Naive B cell (primary cell): ENCODE data around the gene ASB4. TPM values are rescaled to one million over a fixed set of nuclear protein-coding genes. Genes with fewer than 3 reads are reported as not detected.
"Not testable (repeated sequence)": the region's sequence is repeated elsewhere in the genome, so short reads cannot be mapped to it uniquely, and the experiment has no call there.

ENCODE experiments used
- ATAC-seq, 2 donors: fragments of 150-1000 bp; cut with Tn5 transposase; 2 replicates each; pipeline ENCODE4 v1.10.0; 2021; ENCODE audit warnings: low read depth in 2 of 2, mild to moderate bottlenecking in 2 of 2, moderate library complexity in 2 of 2
- DNase-seq: peaks from one replicate; pipeline ENCODE4 v3.0.0; 2022
- H3K27ac Mint-ChIP-seq, 6 donors: one replicate each; pipeline ENCODE4 v1.8.0; 2020 to 2022; ENCODE audit warnings: mild to moderate bottlenecking in 6 of 6, mixed read lengths in 6 of 6, moderate library complexity in 5 of 6, inconsistent platforms in 2 of 6
- H3K27me3 Mint-ChIP-seq, 3 donors: one replicate each; pipeline ENCODE4 v1.8.0; 2021 to 2022; ENCODE audit warnings: mixed read lengths in 3 of 3, mild to moderate bottlenecking in 1 of 3
- H3K36me3 Mint-ChIP-seq, 2 donors: one replicate each; pipeline ENCODE4 v1.8.0; 2020 to 2022; ENCODE audit warnings: mixed read lengths in 2 of 2, inconsistent platforms in 1 of 2, mild to moderate bottlenecking in 1 of 2
- H3K4me1 Mint-ChIP-seq, 3 donors: one replicate each; pipeline ENCODE4 v1.8.0; 2020 to 2022; ENCODE audit warnings: mixed read lengths in 3 of 3, inconsistent platforms in 1 of 3, mild to moderate bottlenecking in 1 of 3, moderate library complexity in 1 of 3
- H3K4me3 Mint-ChIP-seq, 8 donors: one replicate each; pipeline ENCODE4 v1.8.0; 2020 to 2022; ENCODE audit warnings: mild to moderate bottlenecking in 8 of 8, mixed read lengths in 8 of 8, moderate library complexity in 8 of 8, inconsistent platforms in 2 of 8
- H3K9me3 Mint-ChIP-seq, 7 donors: one replicate each; pipeline ENCODE4 v1.8.0; 2020 to 2022; ENCODE audit warnings: mixed read lengths in 7 of 7, mild to moderate bottlenecking in 5 of 7, inconsistent platforms in 2 of 7, moderate library complexity in 1 of 7
- polyA plus RNA-seq, 6 donors: library from polyadenylated mRNA; unstranded; fragments of 300-500 nt; fragmentation: Illumina TruSeq; gene quantifications; one replicate each; pipeline ENCODE4 v1.2.3, GENCODE V29; 2021; ENCODE audit warnings: low read depth in 6 of 6

Gene ASB4
- polyA plus RNA-seq, 6 donors from 2014 or later: not detected

- Mint-ChIP-seq H3K36me3 (no peaks in the 10 kb centered on the region), H3K9me3 (no peaks in the 10 kb centered on the region), H3K27me3 (peaks cover 0 to 15% (median 13%) of the 10 kb centered on the region in 3 donors), H3K27ac (peak overlapping the region in 1 of 6 donors; percentile 6), H3K4me1 (peaks cover 2 to 5% (median 2%) of the 10 kb centered on the region in 3 donors), H3K4me3 (no peak overlapping the region)
- no peak for DNase-seq
- no peak for ATAC-seq
Observed at GRCh38 chr7:95540366-95540765, 54.6 kb downstream of the ASB4 start.

DNA sequence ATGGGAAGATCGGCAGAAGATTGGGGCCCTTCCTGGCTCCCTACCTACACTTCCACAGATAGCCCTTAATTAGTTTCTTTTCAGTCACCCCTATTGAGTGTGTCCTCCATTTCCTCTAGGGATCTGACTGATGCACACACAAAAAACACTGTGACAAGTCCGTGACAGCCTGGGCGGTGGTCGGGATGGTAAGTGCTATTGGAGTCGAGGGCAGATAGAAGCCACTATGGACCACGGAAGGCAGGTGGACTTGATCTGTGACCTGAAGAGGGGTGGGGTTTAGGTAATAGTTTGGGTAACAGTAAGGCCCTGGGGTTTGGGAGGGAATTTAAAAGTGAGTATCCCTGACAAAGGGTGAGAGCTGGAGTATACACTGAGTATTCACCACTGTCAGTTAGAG, 57.6 kb downstream of the ASB4 start:
- ATAC-seq (no peak), DNase-seq (no peak)
- Mint-ChIP-seq H3K9me3 (no peaks in the 10 kb centered on the region), H3K4me3 (no peak overlapping the region), H3K27me3 (peaks cover 0 to 13% (median 8%) of the 10 kb centered on the region in 3 donors), H3K4me1 (peaks cover 5 to 10% (median 6%) of the 10 kb centered on the region in 3 donors), H3K27ac (no peak overlapping the region), H3K36me3 (no peaks in the 10 kb centered on the region)

- peaks cover 0 to 13% (median 8%) of the 10 kb centered on the region in 3 donors for H3K27me3 Mint-ChIP-seq
- H3K4me1 Mint-ChIP-seq: peaks cover 5 to 10% (median 6%) of the 10 kb centered on the region in 3 donors
Observed at GRCh38 chr7:95544171-95544570, 58.4 kb downstream of the ASB4 start.

DNA sequence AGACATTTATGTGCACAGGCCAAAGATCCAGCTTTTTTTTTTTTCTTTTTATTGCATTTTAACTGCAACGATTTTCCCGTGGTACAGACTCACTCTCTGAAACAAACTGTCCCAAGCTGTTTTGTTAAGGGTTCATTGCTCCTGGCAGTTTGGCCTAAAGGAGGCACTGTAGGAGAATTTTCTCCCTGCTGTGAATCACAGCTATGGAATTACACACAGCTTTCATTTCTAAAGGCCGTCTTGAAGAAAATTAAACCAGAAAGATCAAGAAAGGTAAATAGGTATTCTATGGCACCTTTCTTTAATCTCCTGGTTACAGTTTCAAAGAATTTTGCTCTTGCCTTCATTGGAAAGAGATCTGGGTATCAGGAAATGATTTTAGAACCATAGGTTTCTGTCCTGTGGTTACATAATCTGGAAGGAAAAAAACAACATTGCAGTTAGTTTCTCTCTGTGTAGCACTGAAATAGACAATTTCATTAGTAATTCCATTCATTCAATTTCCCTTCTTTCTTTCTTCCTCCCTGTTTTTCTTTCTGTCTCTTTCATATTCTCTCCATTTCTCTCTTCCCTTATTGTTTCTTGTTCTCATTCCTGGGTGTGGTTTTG, 59.4 kb downstream of the ASB4 start:
- no peak for DNase-seq
- Mint-ChIP-seq H3K4me1 (peaks cover 5 to 10% (median 6%) of the 10 kb centered on the region in 3 donors), H3K4me3 (peak overlapping the region in 2 of 8 donors; percentile 0 to 17), H3K27me3 (peaks cover 0 to 13% (median 8%) of the 10 kb centered on the region in 3 donors), H3K36me3 (no peaks in the 10 kb centered on the region), H3K27ac (no peak overlapping the region), H3K9me3 (no peaks in the 10 kb centered on the region)
- no peak for ATAC-seq

More at GRCh38 chr7:95544171-95544570, 58.4 kb downstream of the ASB4 start:
- H3K36me3 Mint-ChIP-seq: no peaks in the 10 kb centered on the region
- H3K4me3 Mint-ChIP-seq: no peak overlapping the region
- no peak overlapping the region for H3K27ac Mint-ChIP-seq
- no peak for DNase-seq
- no peaks in the 10 kb centered on the region for H3K9me3 Mint-ChIP-seq
- no peak for ATAC-seq

- Mint-ChIP-seq H3K36me3 (no peaks in the 10 kb centered on the region), H3K4me1 (peaks cover 5 to 10% (median 6%) of the 10 kb centered on the region in 3 donors), H3K27me3 (peaks cover 0 to 13% (median 8%) of the 10 kb centered on the region in 3 donors), H3K27ac (no peak overlapping the region), H3K4me3 (peak overlapping the region in 1 of 8 donors; percentile 0), H3K9me3 (no peaks in the 10 kb centered on the region)
- no peak for ATAC-seq
- DNase-seq: no peak
Observed at GRCh38 chr7:95545673-95546072, 59.9 kb downstream of the ASB4 start.

- ATAC-seq (no peak), DNase-seq (no peak)
- Mint-ChIP-seq H3K36me3 (no peaks in the 10 kb centered on the region), H3K27me3 (peaks cover 0 to 8% (median 3%) of the 10 kb centered on the region in 3 donors), H3K4me3 (no peak overlapping the region), H3K9me3 (no peaks in the 10 kb centered on the region), H3K27ac (no peak overlapping the region), H3K4me1 (peaks cover 5 to 10% (median 6%) of the 10 kb centered on the region in 3 donors)
Observed at GRCh38 chr7:95546647-95547046, 60.9 kb downstream of the ASB4 start.

DNA sequence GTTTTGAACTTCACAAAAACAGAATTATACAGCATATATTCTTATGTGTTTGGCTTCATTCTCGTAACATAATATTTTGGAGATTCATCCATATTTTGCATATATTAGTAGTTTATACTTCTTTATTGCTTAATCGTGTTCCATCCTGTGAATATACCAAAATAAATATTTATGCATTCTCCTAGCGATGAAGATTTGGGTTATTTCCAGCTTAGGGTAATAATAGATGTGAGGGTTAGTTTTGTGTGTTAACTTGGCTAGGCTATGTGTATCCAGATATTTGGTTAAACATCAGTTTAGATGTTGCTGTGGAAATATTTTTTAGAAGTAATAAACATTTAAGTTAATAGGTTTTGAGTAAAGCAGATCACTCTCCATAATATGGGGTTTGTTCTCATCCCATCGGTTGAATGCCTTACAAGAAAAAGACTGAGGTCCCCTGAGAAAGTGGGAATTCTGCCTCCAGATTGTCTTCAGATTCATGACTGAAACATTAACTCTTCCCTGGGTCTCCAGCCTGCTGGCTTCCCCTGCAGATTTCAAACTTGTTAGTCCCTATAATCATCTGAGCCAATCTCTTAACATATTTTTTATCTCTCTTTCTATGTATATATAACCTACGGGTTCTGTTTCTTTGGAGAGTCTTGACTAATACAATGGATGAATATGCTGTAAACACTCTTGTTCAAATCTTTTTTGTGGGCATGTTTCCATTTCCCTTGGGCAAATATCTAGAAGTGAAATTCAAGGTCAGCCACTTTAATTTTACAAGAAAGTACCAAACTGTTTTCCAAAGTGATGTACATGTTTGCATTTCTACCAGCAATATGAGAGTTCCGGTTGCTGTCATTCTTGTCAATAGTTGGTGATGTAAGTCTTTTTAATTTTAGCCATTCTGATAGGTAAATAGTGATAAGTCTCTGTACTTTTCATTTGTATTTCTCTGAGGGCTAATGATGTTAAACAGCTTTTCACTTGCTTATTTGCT, 61.9 kb downstream of the ASB4 start:
- no peak for ATAC-seq
- no peaks in the 10 kb centered on the region for H3K36me3 Mint-ChIP-seq
- H3K27ac Mint-ChIP-seq: no peak overlapping the region

GRCh38 chr7:95549818-95550529, 64.2 kb downstream of the ASB4 start:
- H3K9me3 Mint-ChIP-seq: no peaks in the 10 kb centered on the region

More for the DNA sequence above, 61.9 kb downstream of the ASB4 start:
- Mint-ChIP-seq H3K4me3 (no peak overlapping the region), H3K4me1 (peaks cover 5 to 10% (median 6%) of the 10 kb centered on the region in 3 donors), H3K27me3 (peaks cover 0 to 5% (median 0%) of the 10 kb centered on the region in 3 donors), H3K9me3 (no peaks in the 10 kb centered on the region)
- DNase-seq: no peak

GRCh38 chr7:95550546-95550945, 64.8 kb downstream of the ASB4 start:
- no peak for DNase-seq
- H3K9me3 Mint-ChIP-seq: no peaks in the 10 kb centered on the region
- H3K4me1 Mint-ChIP-seq: peaks cover under 1 to 3% (median 2%) of the 10 kb centered on the region in 3 donors
- no peak for ATAC-seq
- no peak overlapping the region for H3K4me3 Mint-ChIP-seq
- H3K36me3 Mint-ChIP-seq: no peaks in the 10 kb centered on the region
- H3K27me3 Mint-ChIP-seq: peaks cover 0 to 8% (median 7%) of the 10 kb centered on the region in 3 donors
- H3K27ac Mint-ChIP-seq: no peak overlapping the region

More at GRCh38 chr7:95549818-95550529, 64.2 kb downstream of the ASB4 start:
- H3K4me1 Mint-ChIP-seq: peaks cover 5 to 8% (median 6%) of the 10 kb centered on the region in 3 donors
- H3K36me3 Mint-ChIP-seq: no peaks in the 10 kb centered on the region
- peaks cover 0 to 8% (median 7%) of the 10 kb centered on the region in 3 donors for H3K27me3 Mint-ChIP-seq
- no peak overlapping the region for H3K4me3 Mint-ChIP-seq
- DNase-seq (no peak), ATAC-seq (no peak)
- H3K27ac Mint-ChIP-seq: no peak overlapping the region

DNA sequence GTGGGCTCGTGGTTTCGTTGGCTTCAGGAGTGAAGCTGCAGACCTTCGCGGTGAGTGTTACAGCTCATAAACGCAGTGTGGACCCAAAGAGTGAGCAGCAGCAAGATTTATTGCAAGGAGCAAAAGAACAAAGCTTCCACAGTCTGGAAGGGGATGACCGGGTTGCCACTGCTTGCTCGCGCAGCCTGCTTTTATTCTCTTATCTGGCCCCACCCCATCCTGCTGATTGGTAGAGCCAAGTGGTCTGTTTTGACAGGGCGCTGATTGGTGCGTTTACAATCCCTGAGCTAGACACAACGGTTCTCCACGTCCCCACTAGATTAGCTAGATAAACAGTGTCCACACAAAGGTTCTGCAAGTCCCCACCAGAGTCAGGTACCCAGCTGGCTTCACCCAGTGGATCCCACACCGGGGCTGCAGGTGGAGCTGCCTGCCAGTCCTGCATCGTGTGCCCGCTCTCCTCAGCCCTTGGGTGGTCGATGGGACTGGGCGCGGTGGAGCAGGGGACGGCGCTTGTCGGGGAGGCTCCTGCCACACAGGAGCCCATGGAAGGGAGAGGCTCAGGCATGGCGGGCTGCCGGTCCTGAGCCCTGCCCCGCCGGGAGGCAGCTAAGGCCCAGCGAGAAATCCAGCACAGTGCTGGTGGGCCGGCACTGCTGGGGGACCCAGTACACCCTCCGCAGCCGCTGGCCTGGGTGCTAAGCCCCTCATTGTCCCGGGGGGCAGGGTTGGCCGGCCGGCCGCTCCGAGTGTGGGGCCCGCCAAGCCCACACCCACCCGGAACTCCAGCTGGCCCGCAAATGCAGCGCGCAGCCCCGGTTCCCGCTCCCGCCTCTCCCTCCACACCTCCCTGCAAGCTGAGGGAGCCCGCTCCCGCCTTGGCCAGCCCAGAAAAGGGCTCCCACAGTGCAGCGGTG, 66.5 kb downstream of the ASB4 start:
- not testable (repeated sequence) for H3K27me3 Mint-ChIP-seq, H3K36me3 Mint-ChIP-seq, H3K9me3 Mint-ChIP-seq, H3K27ac Mint-ChIP-seq, DNase-seq, H3K4me1 Mint-ChIP-seq, ATAC-seq
- peak overlapping the region in 3 of 8 donors; percentile 4 to 82 (median 28) for H3K4me3 Mint-ChIP-seq

DNA sequence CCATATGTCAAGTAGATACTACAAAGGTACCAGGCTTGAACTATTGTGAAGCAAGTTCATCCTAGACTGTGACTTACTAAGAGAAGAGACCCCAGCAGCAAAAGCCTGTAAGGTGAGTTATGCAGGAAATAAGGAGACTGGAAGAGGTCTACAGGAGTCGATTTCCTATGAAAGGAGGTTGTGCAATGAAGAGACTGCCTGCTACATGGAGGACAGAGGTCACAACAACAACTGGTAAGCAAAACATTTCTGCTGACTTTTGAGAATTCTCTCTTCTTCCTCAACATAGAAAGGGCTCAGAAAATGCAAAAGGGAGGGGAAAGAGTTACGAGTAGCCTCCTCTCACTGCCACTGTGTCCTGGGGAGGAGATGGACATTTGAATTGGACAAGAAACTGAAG, 68.2 kb downstream of the ASB4 start:
- Mint-ChIP-seq H3K4me1 (no peaks in the 10 kb centered on the region), H3K4me3 (no peak overlapping the region), H3K36me3 (no peaks in the 10 kb centered on the region), H3K27me3 (peaks cover 0 to 12% (median 8%) of the 10 kb centered on the region in 3 donors), H3K9me3 (no peaks in the 10 kb centered on the region), H3K27ac (no peak overlapping the region)
- ATAC-seq: no peak
- DNase-seq: no peak

DNA sequence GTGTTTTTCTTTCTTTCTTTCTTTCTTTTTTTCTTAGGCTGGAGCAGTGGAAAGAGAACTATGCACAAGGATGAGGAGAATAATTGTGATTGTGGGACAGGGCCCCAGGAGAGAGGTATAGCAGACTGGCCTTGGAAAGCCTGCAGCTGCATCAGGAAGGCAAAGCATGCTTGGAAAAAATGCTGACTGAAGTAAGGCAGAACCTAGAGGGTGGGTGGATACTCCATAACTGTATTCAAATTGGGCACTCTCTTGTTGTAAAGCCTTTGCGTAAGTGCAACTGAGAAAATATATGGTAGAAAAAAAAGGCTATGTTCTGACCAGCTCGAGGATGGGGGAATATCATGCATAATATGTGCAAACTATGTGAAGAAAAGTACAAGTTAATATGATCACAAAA, 71.0 kb downstream of the ASB4 start:
- Mint-ChIP-seq H3K36me3 (peaks cover 0 to 6% of the 10 kb centered on the region in 2 donors), H3K27ac (no peak overlapping the region), H3K9me3 (no peaks in the 10 kb centered on the region), H3K4me3 (no peak overlapping the region), H3K27me3 (peaks cover 0 to 22% (median 12%) of the 10 kb centered on the region in 3 donors), H3K4me1 (no peaks in the 10 kb centered on the region)
- DNase-seq: no peak
- ATAC-seq: no peak
